A204.1 (cell line): ENCODE results near the gene CIRBP.
"Not testable (repeated sequence)": the region's sequence is repeated elsewhere in the genome, so short reads cannot be mapped to it uniquely, and the experiment has no call there.

Experiments
- FAIRE-seq: peaks from 2 replicates; lab custom pipeline; 2012; peaks lifted over from hg19 to GRCh38; lab: Jason Lieb, UNC

CIRBP gene

GRCh38 chr19:1313695-1314613 is 44.8 kb downstream of the CIRBP start:
- no peak for FAIRE-seq

GRCh38 chr19:1315470-1316166 is 46.5 kb downstream of the CIRBP start:
- no peak for FAIRE-seq

- FAIRE-seq: no peak
These were observed 47.3 kb downstream of the CIRBP start for GRCh38 chr19:1316466-1316865.

- FAIRE-seq: no peak
These were observed 48.3 kb downstream of the CIRBP start for GRCh38 chr19:1317274-1318003.

GRCh38 chr19:1318678-1319471 is 49.7 kb downstream of the CIRBP start:
- no peak for FAIRE-seq

GRCh38 chr19:1320282-1320650 is 51.1 kb downstream of the CIRBP start:
- not testable (repeated sequence) for FAIRE-seq

GRCh38 chr19:1321539-1321938 is 52.4 kb downstream of the CIRBP start:
- no peak for FAIRE-seq

GRCh38 chr19:1322198-1322981 is 53.3 kb downstream of the CIRBP start:
- FAIRE-seq: no peak

- no peak for FAIRE-seq
These were observed 55.2 kb downstream of the CIRBP start for GRCh38 chr19:1324249-1324805.
